ENCODE data around the gene GPR161. TPM values are rescaled to one million over a fixed set of nuclear protein-coding genes. Genes with fewer than 3 reads are reported as not detected.
A peak's percentile ranks its signal among the peaks of the same experiment; 100 is the strongest.

GPR161 gene
- total RNA-seq, 1 experiment from 2014 or later: 2.4 TPM

DNA sequence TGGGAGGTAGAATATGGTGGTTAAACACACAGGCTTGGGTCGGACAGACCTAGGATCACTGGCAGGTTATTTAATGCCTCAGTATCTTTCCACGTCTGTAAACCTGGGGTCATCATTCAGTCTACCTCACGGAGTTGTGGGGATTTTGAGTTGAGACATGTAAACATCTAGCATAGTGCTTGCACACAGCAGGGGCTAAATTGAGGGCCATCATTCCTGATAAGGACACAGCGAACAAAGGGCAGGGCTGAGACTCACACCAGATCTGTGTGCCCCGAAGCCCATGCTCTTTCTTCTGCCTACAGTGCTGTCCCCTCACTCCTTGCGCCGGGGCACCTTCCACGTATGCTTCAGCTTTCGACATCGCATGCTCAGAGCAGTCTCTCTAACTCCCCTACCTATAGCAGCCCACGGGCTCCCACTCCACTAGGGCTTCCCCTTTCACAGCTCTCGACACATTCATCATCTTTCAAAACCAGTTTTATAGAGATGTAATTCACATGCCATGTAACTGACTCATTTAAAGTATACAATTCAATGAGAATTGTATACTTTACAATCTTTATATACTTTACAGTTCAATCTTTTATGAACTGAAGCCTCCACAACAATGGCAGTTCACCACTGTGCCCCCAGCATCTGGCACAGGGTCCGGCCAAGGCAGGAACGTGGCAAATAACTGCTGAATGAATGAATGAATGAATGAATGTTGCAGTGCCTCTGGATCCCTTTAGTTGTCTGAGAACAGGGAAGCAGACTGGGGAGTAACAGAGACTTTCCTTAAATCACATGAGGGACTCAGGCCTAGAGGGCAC lies 48.0 kb downstream of the GPR161 start:
- ChIA-PET POLR2A (interaction anchor here (0.5 kb wide), 1 partner anchor 372 kb away, joined by 10 read pairs; no protein-coding TSS in a partner anchor), CTCF (interaction anchor here (0.6 kb wide), 1 partner anchor 165 kb away, joined by 3 read pairs; no protein-coding TSS in a partner anchor)
- TF ChIP-seq REST (IDR thresholded peaks at IDR 0.05; ENCODE audit: insufficient read depth in 1 of 2, low read depth in 2 of 2, low read length in 1 of 2): no peak
- TF ChIP-seq CTCF (IDR thresholded peaks at IDR 0.05): no peak
- TF ChIP-seq SIN3A (IDR thresholded peaks at IDR 0.05; ENCODE audit: borderline replicate concordance, insufficient read depth, low read depth, low read length): no peak
- no peak for TF ChIP-seq TCF7L2 (IDR thresholded peaks at IDR 0.05; ENCODE audit: low read depth, low read length)
- H3K9me3 ChIP-seq (ENCODE audit: control insufficient read depth, insufficient read depth, low read depth, low read length): no peaks in the 10 kb centered on the region
- H3K36me3 ChIP-seq (ENCODE audit: control insufficient read depth, insufficient read depth, low read length): no peaks in the 10 kb centered on the region
- intact Hi-C loops (cut with micrococcal nuclease; ENCODE audit: unreplicated experiment): no loop called here
- H3K4me1 ChIP-seq (ENCODE audit: control insufficient read depth, insufficient read depth, low read length): peaks cover 5% of the 10 kb centered on the region
- peak; percentile 32; the same call in 1 of the 2 replicates for ATAC-seq
- in situ Hi-C loops (cut with HindIII; ENCODE audit: low pct_unique_long_range_greater_than_20kb, low sequenced_read_pairs): no loop called here
- H3K4me3 ChIP-seq (ENCODE audit: low read depth in 2 of 2, low read length in 2 of 2): no peak overlapping the region
- no peak overlapping the region for H3K27ac ChIP-seq (ENCODE audit: low read length)
- no TSS peak for BruUV-seq (replicated peaks)
- no peak for DNase-seq (ENCODE audit: low read depth, low spot score)
- H3K27me3 ChIP-seq (ENCODE audit: control insufficient read depth, insufficient read depth, low read length): no peaks in the 10 kb centered on the region

- in situ Hi-C loops (cut with HindIII; ENCODE audit: low pct_unique_long_range_greater_than_20kb, low sequenced_read_pairs): no loop called here
- no TSS peak for BruUV-seq (replicated peaks)
- intact Hi-C loops (cut with micrococcal nuclease; ENCODE audit: unreplicated experiment): no loop called here
Observed at GRCh38 chr1:168087696-168088095, 49.0 kb downstream of the GPR161 start.

More at GRCh38 chr1:168087696-168088095, 49.0 kb downstream of the GPR161 start:
- TF ChIP-seq CTCF (IDR thresholded peaks at IDR 0.05) (no peak), POLR2AphosphoS5 (IDR thresholded peaks at IDR 0.05; ENCODE audit: low read depth, low read length) (no peak), TCF7L2 (IDR thresholded peaks at IDR 0.05; ENCODE audit: low read depth, low read length) (no peak)
- Histone ChIP-seq H3K36me3 (ENCODE audit: control insufficient read depth, insufficient read depth, low read length) (no peaks in the 10 kb centered on the region), H3K27me3 (ENCODE audit: control insufficient read depth, insufficient read depth, low read length) (no peaks in the 10 kb centered on the region), H3K27ac (ENCODE audit: low read length) (no peak overlapping the region), H3K4me1 (ENCODE audit: control insufficient read depth, insufficient read depth, low read length) (peaks cover 5% of the 10 kb centered on the region), H3K4me3 (ENCODE audit: low read depth in 2 of 2, low read length in 2 of 2) (no peak overlapping the region), H3K9me3 (ENCODE audit: control insufficient read depth, insufficient read depth, low read depth, low read length) (no peaks in the 10 kb centered on the region)
- ChIA-PET CTCF (no interaction called here), POLR2A (no interaction called here)
- ATAC-seq: no peak
- DNase-seq (ENCODE audit: low read depth, low spot score): no peak
